ENCODE measurements around the gene PPP4R2.

DNA sequence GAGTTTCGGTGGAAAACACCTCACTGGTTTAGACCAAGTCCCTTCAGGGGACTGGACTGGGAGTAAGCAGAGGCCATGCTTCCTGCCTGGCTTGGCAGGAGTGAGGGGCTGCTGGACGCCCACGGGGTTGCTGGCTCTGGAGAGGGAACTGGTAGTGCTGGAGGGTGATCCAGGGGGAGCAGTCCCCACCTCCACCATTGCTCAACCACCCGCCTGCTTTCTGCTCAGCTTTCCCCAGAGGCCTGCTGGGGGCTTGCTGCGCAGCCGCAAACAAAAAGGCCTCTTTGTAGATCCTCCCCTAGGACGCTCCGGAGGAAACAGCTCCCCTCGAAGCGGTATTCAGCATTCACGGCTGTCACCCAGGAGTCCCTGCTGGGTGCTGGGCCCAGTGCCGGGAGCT lies 98.3 kb downstream of the PPP4R2 start:
- TF ChIP-seq ZNF384 (IDR thresholded peaks at IDR 0.05) (no peak), FOXA1 (IDR thresholded peaks at IDR 0.05) (no peak), ELF4 (IDR thresholded peaks at IDR 0.05) (no peak), CTBP1 (IDR thresholded peaks at IDR 0.05; ENCODE audit: borderline replicate concordance) (no peak), BHLHE40 (IDR thresholded peaks at IDR 0.05; ENCODE audit: borderline replicate concordance) (no peak), NFRKB (IDR thresholded peaks at IDR 0.05) (no peak), SP1 (IDR thresholded peaks at IDR 0.05) (no peak)
